ENCODE data around the gene EFCAB14. TPM values are rescaled to one million over a fixed set of nuclear protein-coding genes. Genes with fewer than 3 reads are reported as not detected.

Gene EFCAB14
- total and polyA plus RNA-seq, 9 of the 15 experiments (the other 6 are each of a cell fraction or from before 2014, with no cell fraction given): 7.3 to 49.0 (median 37.3) TPM

DNA sequence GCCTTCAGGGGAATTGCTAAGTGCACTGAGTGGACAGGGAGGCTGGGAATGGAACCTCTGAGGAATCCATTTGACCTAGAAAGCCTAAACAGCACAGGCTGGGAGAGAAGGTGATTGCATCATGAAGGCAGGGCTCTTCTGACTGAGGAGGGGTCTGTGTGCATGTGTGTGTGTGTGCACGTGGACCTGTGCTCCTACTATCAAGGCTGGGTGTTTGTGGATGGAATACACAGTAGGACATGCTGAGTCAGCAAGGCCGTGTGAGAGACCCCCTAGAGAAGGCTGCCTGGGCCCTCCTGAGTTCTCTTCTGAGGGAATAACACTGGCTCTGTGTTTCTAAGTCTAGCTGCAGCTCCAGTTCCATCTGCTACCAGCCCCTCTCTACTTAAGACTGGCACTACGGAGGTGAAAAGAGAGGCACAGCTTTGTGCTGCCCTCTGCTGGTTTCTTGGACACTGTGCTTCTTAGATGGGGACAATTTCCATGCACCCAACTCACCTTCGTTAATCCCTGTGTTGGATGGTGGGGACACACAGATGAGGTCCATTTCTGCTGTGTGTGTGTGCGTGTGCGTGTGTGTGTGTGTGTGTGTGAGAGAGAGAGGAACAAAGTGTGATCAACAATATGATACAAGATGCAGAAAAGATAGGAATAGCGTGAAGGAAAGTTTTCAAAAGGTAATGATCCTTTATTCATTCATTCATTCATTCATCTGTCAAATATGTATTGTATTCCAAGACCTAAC, 6.2 kb upstream of the EFCAB14 start (continued):
- TF ChIP-seq, protein P1, sequence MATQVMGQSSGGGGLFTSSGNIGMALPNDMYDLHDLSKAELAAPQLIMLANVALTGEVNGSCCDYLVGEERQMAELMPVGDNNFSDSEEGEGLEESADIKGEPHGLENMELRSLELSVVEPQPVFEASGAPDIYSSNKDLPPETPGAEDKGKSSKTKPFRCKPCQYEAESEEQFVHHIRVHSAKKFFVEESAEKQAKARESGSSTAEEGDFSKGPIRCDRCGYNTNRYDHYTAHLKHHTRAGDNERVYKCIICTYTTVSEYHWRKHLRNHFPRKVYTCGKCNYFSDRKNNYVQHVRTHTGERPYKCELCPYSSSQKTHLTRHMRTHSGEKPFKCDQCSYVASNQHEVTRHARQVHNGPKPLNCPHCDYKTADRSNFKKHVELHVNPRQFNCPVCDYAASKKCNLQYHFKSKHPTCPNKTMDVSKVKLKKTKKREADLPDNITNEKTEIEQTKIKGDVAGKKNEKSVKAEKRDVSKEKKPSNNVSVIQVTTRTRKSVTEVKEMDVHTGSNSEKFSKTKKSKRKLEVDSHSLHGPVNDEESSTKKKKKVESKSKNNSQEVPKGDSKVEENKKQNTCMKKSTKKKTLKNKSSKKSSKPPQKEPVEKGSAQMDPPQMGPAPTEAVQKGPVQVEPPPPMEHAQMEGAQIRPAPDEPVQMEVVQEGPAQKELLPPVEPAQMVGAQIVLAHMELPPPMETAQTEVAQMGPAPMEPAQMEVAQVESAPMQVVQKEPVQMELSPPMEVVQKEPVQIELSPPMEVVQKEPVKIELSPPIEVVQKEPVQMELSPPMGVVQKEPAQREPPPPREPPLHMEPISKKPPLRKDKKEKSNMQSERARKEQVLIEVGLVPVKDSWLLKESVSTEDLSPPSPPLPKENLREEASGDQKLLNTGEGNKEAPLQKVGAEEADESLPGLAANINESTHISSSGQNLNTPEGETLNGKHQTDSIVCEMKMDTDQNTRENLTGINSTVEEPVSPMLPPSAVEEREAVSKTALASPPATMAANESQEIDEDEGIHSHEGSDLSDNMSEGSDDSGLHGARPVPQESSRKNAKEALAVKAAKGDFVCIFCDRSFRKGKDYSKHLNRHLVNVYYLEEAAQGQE (IDR thresholded peaks at IDR 0.05; ENCODE audit: borderline replicate concordance): peak; percentile 93
- TF ChIP-seq, protein P1 (CRISPR knock-in tag; IDR thresholded peaks at IDR 0.05; ENCODE audit: low read depth): no peak
- TF ChIP-seq CCNT2 (IDR thresholded peaks at IDR 0.05; ENCODE audit: borderline replicate concordance, extremely low read depth, insufficient read length, low read depth, low read length) (no peak), GATAD2A (IDR thresholded peaks at IDR 0.05) (no peak), POLR2AphosphoS5 (IDR thresholded peaks at IDR 0.05; ENCODE audit: control insufficient read depth, insufficient read depth, low read depth, low read length) (no peak), FOXM1 (IDR thresholded peaks at IDR 0.05; ENCODE audit: low read depth) (no peak), FOXM1 (CRISPR knock-in tag; IDR thresholded peaks at IDR 0.05; ENCODE audit: low read depth) (no peak), ASH1L (IDR thresholded peaks at IDR 0.05; ENCODE audit: borderline replicate concordance, low read depth, partially characterized antibody) (no peak)

Measured in K562 (cell line).